Neural cell (in vitro differentiated cells): ENCODE results near the gene MT1HL1.

Experiments used
- CTCF ChIP-seq: fragments of 450-650 bp; IDR thresholded peaks from 2 replicates; pipeline ENCODE4 v1.5.1; 2014; ENCODE audit warnings: antibody characterized with exemption, mild to moderate bottlenecking, moderate library complexity; ENCODE audit not compliant: poor library complexity, severe bottlenecking
- POLR2AphosphoS5 ChIP-seq: IDR thresholded peaks from 2 replicates; pipeline ENCODE4 v1.6.1; 2012

DNA sequence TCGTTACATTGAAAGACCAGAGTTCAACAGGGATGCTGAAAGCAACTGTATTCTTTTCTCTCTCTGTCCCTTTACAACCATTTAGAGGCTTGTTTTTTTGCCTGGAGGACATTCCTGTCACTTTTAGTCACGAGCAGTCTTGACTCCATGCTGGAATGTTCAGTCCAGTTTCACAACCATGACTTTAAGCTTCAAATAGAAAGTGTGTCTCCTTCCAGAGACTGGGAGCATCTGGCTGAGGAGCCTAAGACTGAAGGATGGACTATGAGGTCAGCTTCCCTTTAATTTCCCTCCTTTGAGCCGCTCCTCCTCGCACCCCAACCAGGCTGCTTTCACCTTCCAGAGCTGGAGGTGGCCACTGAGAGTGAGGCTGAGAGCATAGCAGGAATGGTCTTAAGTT is 27.2 kb upstream of the MT1HL1 start:
- TF ChIP-seq POLR2AphosphoS5 (no peak), CTCF (no peak)
